T-helper 17 cell (primary cell): ENCODE results near the gene CHCHD2. TPM values are rescaled to one million over a fixed set of nuclear protein-coding genes. Genes with fewer than 3 reads are reported as not detected.
"Not testable (repeated sequence)": the region's sequence is repeated elsewhere in the genome, so short reads cannot be mapped to it uniquely, and the experiment has no call there.

Experiments
- ATAC-seq: fragments of 150-1000 bp; cut with Tn5 transposase; 2 replicates; pipeline ENCODE4 v1.10.0; 2021; ENCODE audit warnings: mild to moderate bottlenecking, moderate library complexity
- DNase-seq, 3 donors: peaks; one replicate each; pipeline versions ENCODE4 v3.0.0 to v3.0.0-alpha.2; 2020 to 2021
- H3K9me3 ChIP-seq: one replicate; pipeline ENCODE4 v1.7.0; 2013; ENCODE audit warnings: low read length, mild to moderate bottlenecking; ENCODE audit not compliant: control insufficient read depth, poor library complexity, severe bottlenecking
- H3K27ac Mint-ChIP-seq: one replicate; pipeline ENCODE4 v1.8.0; 2022; ENCODE audit warnings: mild to moderate bottlenecking, moderate library complexity, mixed read lengths
- H3K27me3 Mint-ChIP-seq: one replicate; pipeline ENCODE4 v1.8.0; 2022; ENCODE audit warnings: mixed read lengths
- H3K36me3 Mint-ChIP-seq: one replicate; pipeline ENCODE4 v1.8.0; 2022; ENCODE audit warnings: low read depth, mixed read lengths
- H3K4me1 Mint-ChIP-seq: one replicate; pipeline ENCODE4 v1.8.0; 2022; ENCODE audit warnings: mild to moderate bottlenecking, mixed read lengths
- H3K4me3 Mint-ChIP-seq: one replicate; pipeline ENCODE4 v1.8.0; 2022; ENCODE audit warnings: mild to moderate bottlenecking, moderate library complexity, mixed read lengths
- total RNA-seq, 4 donors: library from RNA in 2 of 4; stranded (reverse) in 2 of 4; gene quantifications; one replicate each; pipeline ENCODE4 v1.2.3 and lab custom pipeline; 2022 to 2026

Gene CHCHD2
- total RNA-seq, 2 donors from 2014 or later = 205 to 216 TPM

GRCh38 chr7:56077681-56078080 lies 28.6 kb downstream of the CHCHD2 start:
- no peak overlapping the region for H3K4me3 Mint-ChIP-seq
- ATAC-seq = no peak
- peak overlapping the region; percentile 24 for H3K27ac Mint-ChIP-seq
- DNase-seq = no peak
- no peaks in the 10 kb centered on the region for H3K27me3 Mint-ChIP-seq
- no peaks in the 10 kb centered on the region for H3K9me3 ChIP-seq
- H3K36me3 Mint-ChIP-seq = peaks cover 2% of the 10 kb centered on the region
- H3K4me1 Mint-ChIP-seq = peaks cover 7% of the 10 kb centered on the region

DNA sequence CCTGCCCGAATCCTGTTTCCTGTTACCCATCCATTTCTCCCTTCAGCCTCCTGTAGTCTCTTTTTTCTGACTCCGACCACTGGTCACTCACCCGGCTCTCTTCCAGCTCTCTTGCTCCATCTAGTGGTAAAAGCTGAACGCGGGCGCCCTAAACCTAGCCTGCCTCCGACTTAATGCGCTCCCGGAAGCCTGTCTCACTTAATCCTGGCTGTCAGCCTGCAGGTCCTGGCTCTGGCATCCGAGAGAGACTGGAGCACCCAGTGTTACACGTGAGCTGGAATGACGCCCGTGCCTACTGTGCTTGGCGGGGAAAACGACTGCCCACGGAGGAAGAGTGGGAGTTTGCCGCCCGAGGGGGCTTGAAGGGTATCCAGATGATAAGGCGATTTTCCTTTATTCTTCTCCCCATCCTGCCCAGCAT lies 31.9 kb downstream of the CHCHD2 start:
- H3K4me1 Mint-ChIP-seq = peaks cover 7% of the 10 kb centered on the region
- H3K9me3 ChIP-seq = no peaks in the 10 kb centered on the region
- ATAC-seq (peak; percentile 86), DNase-seq (peak; percentile 33 to 60 (median 44))
- H3K27ac Mint-ChIP-seq = peak overlapping the region; percentile 87
- H3K27me3 Mint-ChIP-seq = no peaks in the 10 kb centered on the region
- H3K36me3 Mint-ChIP-seq = peaks cover 4% of the 10 kb centered on the region
- H3K4me3 Mint-ChIP-seq = peak overlapping the region; percentile 36

DNA sequence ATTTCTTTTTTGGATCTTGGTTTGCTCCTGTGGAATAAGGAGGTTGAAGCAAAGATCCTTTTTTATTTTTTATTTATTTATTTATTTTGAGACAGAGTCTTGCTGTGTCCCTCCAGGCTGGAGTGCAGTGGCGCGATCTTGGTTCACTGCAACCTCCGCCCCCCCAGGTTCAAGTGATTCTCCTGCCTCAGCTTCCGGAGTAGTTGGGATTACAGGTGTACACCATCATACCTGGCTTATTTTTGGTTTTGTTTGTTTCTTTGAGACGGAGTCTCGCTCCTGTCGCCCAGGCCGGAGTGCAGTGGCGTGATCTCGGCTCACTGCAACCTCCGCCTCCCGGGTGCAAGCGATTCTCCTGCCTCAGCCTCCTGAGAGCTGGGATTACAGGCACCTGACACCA lies 39.9 kb downstream of the CHCHD2 start:
- not testable (repeated sequence) for ATAC-seq, H3K27me3 Mint-ChIP-seq, H3K9me3 ChIP-seq, DNase-seq, H3K4me3 Mint-ChIP-seq
- H3K36me3 Mint-ChIP-seq = peaks cover 15% of the 10 kb centered on the region
- peak overlapping the region; percentile 11 for H3K27ac Mint-ChIP-seq
- H3K4me1 Mint-ChIP-seq = peaks cover 26% of the 10 kb centered on the region

- peaks cover 15% of the 10 kb centered on the region for H3K36me3 Mint-ChIP-seq
- H3K4me3 Mint-ChIP-seq = peak within 1 kb of the TSS; percentile 93
Measured at GRCh38 chr7:56063882-56064625, 42.2 kb downstream of the CHCHD2 start, which contains the start of gene SUMF2. Gene SUMF2, plus strand, starts transcription at chr7:56064286. Its CDS starts 26 bp downstream, at chr7:56064312.

DNA sequence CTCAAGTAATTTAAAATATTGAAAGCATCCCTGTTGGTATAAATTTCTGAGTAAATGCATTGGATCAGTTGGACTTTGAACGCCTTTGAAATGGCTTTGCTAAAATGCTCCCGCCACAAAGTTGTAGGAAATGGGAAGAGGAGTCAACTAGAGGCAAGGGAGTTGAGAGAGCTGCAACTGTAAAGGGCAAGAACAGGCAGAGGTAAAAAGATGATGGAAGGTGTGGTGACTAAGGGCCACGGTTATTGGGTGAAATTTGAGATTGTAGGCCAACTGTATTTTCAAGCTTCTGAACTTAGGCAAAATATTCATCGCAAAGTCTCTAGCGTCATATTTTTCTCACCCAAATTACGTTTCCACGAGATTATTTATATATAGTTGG lies 42.8 kb downstream of the CHCHD2 start:
- DNase-seq = no peak
- peaks cover 15% of the 10 kb centered on the region for H3K36me3 Mint-ChIP-seq

More at GRCh38 chr7:56063882-56064625, 42.2 kb downstream of the CHCHD2 start, which contains the start of gene SUMF2:
- Mint-ChIP-seq H3K27ac (peak within 1 kb of the TSS; percentile 96), H3K4me1 (peaks cover 26% of the 10 kb centered on the region), H3K27me3 (no peaks in the 10 kb centered on the region)
- ATAC-seq = peak; percentile 91
- H3K9me3 ChIP-seq = no peaks in the 10 kb centered on the region
- DNase-seq = peak; percentile 87 to 92 (median 88)

GRCh38 chr7:56062382-56062781 lies 43.9 kb downstream of the CHCHD2 start:
- Mint-ChIP-seq H3K27ac (peak overlapping the region; percentile 96), H3K36me3 (peaks cover 15% of the 10 kb centered on the region), H3K4me3 (no peak overlapping the region), H3K27me3 (no peaks in the 10 kb centered on the region), H3K4me1 (peaks cover 26% of the 10 kb centered on the region)
- ATAC-seq = no peak
- DNase-seq = no peak
- H3K9me3 ChIP-seq = no peaks in the 10 kb centered on the region

More for the DNA sequence above, 42.8 kb downstream of the CHCHD2 start:
- peak overlapping the region; percentile 96 for H3K27ac Mint-ChIP-seq
- H3K4me3 Mint-ChIP-seq = peak overlapping the region; percentile 93
- peaks cover 26% of the 10 kb centered on the region for H3K4me1 Mint-ChIP-seq
- H3K9me3 ChIP-seq = no peaks in the 10 kb centered on the region
- no peaks in the 10 kb centered on the region for H3K27me3 Mint-ChIP-seq
- no peak for ATAC-seq

GRCh38 chr7:56053993-56054392 lies 52.3 kb downstream of the CHCHD2 start:
- Mint-ChIP-seq H3K4me1 (peaks cover 15% of the 10 kb centered on the region), H3K27me3 (no peaks in the 10 kb centered on the region), H3K27ac (peak overlapping the region; percentile 92), H3K4me3 (no peak overlapping the region), H3K36me3 (no peaks in the 10 kb centered on the region)
- ATAC-seq (no peak), DNase-seq (no peak)
- H3K9me3 ChIP-seq = no peaks in the 10 kb centered on the region

- Mint-ChIP-seq H3K27me3 (no peaks in the 10 kb centered on the region), H3K27ac (peak overlapping the region; percentile 92), H3K4me1 (peaks cover 15% of the 10 kb centered on the region), H3K36me3 (no peaks in the 10 kb centered on the region), H3K4me3 (peak overlapping the region; percentile 96)
- H3K9me3 ChIP-seq = no peaks in the 10 kb centered on the region
- ATAC-seq (no peak), DNase-seq (no peak)
Measured at GRCh38 chr7:56053379-56053778, 52.9 kb downstream of the CHCHD2 start.

Other genes with a start within 250 kb of the CHCHD2 start
- not detected for gene SEPTIN14, start 243.7 kb downstream of the CHCHD2 start, total RNA-seq
- 1 to 10 TPM; 2.4 to 4.3 TPM for gene ZNF713, start 219.0 kb downstream of the CHCHD2 start, total RNA-seq
- 1 to 10 TPM; 6.8 to 9.5 TPM for gene MRPS17, start 154.6 kb downstream of the CHCHD2 start, total RNA-seq
- 10 to 100 TPM; 32.7 to 42.5 TPM for gene NIPSNAP2, start 141.9 kb downstream of the CHCHD2 start, total RNA-seq
- gene PSPH, start 55.0 kb downstream of the CHCHD2 start, total RNA-seq = 1 to 10 TPM; 1.4 to 2.4 TPM
- gene CCT6A, start 54.7 kb downstream of the CHCHD2 start, total RNA-seq = 10 to 100 TPM; 43.4 to 58.4 TPM
- 100 to 1,000 TPM; 112 to 113 TPM for gene SUMF2, start 42.2 kb downstream of the CHCHD2 start, total RNA-seq
- gene PHKG1, start 13.5 kb downstream of the CHCHD2 start, total RNA-seq = 10 to 100 TPM in 1 of 2 donors, 1 to 10 TPM in 1; 6.2 to 10.1 TPM
- not detected for gene NUPR2, start 9.9 kb upstream of the CHCHD2 start, total RNA-seq